HG03139 (cell line): ENCODE measurements around the gene NDUFB6.
"Not testable (repeated sequence)": the region's sequence is repeated elsewhere in the genome, so short reads cannot be mapped to it uniquely, and the experiment has no call there.

ENCODE experiments used
- ATAC-seq: cut with Tn5 transposase; IDR thresholded peaks from one replicate; pipeline ENCODE4 v1.9.1; 2021; ENCODE audit not compliant: unreplicated experiment

Gene NDUFB6

DNA sequence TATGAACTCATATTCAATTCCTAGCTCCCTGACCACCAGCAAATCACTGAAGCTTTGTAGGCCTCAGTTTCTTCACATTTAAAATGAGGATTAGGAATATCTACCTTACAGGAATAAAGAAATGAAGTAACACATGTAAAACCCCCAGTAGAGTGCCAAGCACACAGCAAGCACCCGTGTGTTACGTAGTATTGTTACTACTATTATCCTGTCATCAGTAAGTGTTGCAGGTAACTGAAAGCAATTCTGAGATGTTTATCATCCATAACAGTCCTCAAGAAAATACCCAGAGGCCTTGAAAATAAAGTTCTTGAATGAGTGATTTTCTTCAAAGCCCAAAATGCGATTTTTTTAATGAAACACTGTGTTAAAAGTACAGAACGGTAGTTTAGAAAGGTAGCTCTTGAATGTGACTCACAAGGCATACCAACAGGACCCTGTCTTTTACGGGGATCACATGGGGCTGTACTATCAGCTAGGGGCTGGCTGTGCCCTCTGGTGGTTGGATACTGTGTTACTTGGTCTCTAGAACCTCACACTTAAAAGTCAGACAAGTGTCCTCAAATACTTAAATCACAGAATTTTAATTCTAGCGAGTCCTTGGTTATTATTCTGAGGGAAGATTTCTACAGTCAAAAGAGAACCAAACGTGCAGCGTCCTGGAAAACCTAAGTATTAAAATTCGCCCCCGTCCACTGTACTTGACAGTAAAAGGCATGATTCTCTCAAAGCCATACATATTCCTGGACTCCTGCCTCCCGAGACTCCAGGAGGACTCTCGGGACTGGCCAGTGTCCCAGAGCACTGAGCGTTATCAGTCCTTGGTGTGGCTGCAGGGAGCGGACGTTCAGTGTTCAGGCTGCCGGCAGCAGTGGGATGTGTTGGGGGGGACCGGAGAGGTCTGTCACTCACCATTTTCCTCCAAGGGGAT is 725 bp downstream of the NDUFB6 start:
- peak; percentile 85 for ATAC-seq

DNA sequence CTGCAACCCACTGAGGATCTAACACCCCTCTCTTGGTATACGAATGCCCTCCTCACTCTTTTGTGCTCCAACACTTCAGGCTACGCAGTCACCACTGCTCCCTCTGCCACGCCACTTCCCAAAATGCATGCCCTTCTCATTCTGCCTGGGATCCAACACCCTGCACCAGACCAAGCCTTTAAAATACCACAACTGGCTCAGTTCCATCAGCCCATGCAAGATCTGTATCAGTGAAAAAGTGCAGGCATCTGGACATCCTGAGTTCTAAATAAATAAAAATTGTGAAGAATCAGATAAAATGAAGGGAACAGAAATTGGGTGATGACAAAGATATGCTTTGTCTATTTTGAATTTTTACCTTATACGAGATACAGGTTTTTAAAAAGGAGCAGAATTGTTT is 2.7 kb downstream of the NDUFB6 start:
- ATAC-seq, result no peak

DNA sequence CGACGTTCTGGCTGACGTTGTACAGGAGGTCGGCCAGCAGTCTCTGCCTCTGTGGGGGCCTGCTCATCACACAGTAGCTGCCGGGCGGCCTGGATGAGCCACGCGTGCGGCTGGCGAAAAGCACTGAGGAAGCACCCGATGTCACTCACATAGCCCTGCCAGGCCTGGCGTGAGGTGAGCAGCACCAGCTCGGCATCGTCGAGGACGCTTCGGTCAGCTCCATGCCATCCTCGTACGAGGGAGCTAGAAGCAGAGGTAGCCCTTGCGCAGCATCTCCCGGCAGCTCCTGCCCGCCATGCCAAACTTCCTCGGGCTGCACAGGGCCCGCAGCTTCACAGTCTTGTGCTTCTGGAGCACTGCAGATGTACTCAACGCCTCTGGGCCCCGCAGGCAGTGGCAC is 6.2 kb downstream of the NDUFB6 start:
- ATAC-seq, result no peak

DNA sequence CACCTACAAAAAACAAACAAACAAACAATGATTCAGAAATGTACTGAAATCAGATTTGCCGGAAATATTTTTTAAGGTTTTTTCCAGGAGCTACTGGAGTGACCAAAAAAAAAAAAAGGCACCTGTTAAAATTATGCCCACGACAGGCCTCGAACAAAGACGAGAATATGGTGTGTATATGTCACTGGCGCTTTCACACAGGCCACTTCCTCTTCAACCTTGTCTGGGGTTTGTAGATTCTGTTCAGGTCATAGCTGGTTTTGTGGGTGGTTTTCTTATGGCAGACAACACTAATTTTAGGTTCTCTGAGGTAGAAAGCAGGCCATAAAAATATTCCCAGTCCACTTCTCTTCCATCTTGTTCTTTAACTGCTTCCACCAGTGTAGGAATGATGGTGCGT is 7.0 kb downstream of the NDUFB6 start:
- ATAC-seq, result no peak

DNA sequence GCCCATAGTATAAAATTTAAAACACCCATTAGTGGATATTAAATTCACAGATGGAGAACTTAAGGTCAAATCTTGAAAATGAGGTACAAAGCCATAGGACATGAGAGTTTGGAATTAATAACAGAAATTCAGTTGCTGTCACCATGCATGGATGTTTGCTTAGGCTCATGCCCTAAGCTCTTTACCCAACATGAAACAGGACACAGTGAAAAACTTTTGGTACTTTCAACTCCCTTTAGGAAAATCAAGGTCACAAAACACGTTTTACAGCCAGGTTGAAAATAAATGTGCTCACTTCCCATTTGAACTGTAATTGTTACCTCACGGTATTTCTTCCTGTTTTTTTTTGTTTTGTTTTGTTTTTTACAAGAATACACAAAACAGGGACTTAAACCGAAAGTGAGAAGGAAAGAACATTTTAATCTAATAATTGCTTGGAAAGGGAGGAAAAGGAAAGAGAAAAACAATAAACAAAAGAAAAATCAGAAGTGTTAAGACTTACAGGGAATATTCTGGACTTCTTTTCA is 14.5 kb downstream of the NDUFB6 start:
- ATAC-seq, result no peak

- ATAC-seq, result no peak
Measured at GRCh38 chr9:32554591-32554990, 18.4 kb downstream of the NDUFB6 start.

GRCh38 chr9:32554107-32554506 is 18.9 kb downstream of the NDUFB6 start:
- no peak for ATAC-seq

DNA sequence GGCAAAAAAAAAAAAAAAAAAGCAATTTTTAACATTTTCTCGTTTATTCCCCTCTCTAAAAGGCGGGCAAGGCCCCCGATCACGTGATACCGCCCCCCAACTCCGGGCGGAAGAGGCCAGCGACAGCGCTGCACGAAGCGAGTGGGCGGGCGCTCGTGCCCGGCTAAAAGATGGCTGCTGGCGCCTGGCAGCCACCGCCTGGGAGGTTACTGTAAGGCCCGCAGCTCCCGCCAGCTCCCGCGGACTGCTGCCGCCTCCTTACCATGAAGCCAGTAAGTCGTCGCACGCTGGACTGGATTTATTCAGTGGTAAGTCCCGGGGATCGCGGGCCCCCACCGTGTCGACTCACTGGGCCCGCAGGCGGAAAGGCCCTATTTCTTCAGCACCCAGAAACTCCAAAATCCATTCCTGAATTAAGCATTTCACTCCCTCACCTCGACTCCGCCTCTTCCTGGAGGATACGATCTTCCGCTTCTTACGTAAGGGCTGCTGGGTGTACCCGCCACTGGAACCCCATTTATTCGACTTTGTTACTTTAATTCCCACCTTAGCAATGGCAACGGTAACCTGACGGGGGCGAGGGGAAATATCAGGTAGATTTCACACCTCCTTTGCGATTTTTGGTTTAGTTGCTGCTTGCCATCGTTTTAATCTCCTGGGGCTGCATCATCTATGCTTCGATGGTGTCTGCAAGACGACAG is 20.6 kb downstream of the NDUFB6 start, which contains the start of the genes SMIM27 and TOPORS:
Gene SMIM27, plus strand, starts transcription at position 156 of the 701 bp plus-strand sequence. Its CDS starts 108 bp downstream, at position 264.
Gene TOPORS, minus strand, starts transcription at position 415 of the 701 bp plus-strand sequence. Its CDS starts 150 bp downstream, at position 265.
- ATAC-seq, result peak; percentile 73

GRCh38 chr9:32551276-32552051 is 21.5 kb downstream of the NDUFB6 start:
- ATAC-seq, result peak; percentile 0

GRCh38 chr9:32550562-32551275 is 22.2 kb downstream of the NDUFB6 start:
- ATAC-seq, result peak; percentile 65

DNA sequence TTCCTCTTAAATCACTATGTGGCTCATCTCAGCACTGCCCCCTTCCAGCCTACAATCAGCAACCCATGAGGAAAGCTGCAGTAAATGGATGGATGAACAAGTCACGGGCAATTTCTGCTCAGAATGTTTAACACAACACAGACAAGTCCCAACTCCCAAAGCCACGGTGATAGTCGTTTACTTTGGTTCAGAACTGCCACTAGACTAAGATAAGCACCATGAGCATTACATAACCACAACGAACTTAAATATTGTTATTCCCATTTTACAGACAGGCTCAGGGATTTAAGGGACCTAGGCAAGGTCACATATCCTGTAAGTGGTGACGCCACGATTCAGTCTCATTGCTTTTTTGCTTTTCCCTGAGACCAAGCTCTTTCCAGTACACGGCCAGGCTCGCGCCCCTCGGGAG is 22.8 kb downstream of the NDUFB6 start:
- ATAC-seq, result no peak

DNA sequence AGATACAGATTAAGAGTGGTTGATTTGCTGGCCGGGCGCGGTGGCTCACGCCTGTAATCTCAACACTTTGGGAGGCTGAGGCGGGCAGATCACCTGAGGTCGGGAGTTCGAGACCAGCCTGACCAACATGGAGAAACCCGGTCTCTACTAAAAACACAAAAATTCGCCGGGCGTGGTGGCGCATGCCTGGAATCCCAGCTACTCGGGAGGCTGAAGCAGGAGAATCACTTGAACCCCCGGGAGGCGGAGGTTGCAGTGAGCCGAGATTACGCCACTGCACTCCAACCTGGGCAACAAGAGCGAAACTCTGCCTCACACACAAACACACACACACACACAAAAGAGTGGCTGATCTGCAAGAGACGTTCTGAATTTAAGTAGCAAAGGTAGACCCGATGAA is 24.7 kb downstream of the NDUFB6 start:
- ATAC-seq, result not testable (repeated sequence)

DNA sequence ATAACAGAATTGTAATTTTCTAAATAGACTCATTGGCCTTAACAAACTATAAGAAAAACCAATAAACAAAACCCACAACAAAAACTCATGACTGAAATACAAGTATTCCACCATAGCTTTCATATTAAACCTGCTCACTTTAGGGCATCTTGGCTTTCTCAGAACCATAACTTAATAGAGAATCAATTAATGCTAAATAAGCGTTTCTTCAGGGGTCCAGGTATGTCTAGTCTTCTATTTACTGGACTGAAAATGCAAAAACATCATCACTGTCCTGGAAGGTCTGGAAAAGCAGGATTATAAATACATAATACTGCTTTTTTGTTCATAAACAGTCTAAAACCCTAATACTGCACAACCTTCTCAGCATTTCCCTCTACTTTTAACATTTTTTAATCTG is 27.1 kb downstream of the NDUFB6 start:
- no peak for ATAC-seq

DNA sequence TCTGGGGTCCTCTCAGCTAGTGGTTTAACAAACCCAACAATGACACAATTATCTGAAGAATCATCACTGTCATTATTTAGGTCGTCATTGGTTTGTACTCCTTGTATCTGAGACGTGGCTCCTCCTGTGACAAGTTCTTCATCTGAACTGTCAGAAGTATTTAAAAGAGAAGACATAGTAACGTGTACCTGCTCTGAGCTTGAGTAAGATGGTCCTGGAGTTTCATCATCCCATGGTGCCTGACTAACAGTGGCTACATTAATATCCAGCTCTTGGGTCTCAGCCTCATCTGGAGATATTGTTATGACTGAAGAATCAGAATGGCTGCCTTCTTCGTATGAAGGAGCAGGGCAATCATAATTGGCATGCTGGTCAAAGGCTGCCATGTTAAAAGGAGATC is 29.9 kb downstream of the NDUFB6 start:
- no peak for ATAC-seq

- no peak for ATAC-seq
Measured at GRCh38 chr9:32533816-32534215, 39.1 kb downstream of the NDUFB6 start.

- no peak for ATAC-seq
Measured at GRCh38 chr9:32533336-32533735, 39.6 kb downstream of the NDUFB6 start.

DNA sequence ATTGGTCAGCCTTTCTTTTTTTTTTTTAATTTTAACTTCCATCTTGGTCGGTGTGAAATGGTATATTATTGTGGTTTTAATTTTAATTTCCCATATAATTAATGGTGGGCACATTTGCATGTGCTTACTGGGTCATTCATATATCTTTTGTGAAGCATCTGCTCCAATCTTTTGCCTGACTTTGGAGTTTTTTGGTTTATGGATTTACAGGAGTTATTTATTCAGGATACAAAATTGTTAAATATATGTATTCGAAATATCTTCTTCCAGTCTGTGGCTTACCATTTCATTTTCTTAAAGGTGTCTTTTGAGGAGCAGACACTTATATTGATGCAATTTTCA is 46.3 kb downstream of the NDUFB6 start:
- no peak for ATAC-seq

DNA sequence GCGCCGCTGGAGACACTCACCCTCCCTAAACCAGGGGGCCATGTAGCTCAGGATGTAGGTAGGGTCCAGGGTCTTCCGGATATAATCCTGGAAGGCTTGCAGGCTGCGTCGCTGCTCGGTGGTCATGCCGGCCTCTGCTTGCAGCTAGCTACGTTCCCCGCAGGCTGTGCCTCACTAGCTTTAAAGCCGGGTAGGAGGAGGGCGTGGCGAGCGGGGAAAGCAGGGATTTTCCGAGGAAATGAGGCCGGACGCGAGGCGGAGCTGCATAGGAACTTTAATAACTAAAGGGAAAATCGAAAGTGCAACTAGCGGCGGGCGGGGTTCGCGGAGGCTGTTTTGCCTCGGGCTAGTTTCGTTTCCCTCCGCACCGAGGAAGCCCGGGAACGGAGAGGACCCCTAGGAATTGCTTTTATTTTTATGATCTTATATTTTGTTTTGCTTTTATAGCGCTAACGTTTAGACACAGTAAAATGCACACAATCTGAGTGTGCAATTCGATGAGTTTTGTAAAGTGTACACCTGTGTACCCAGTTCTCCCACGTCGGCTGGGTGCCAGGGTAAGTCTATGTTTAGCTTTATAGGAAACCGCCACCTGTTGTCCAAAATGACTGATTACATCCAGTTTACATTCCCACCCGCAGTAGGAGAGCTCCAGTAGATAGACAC is 46.8 kb downstream of the NDUFB6 start, which contains the start of gene RIGI:
Gene RIGI, minus strand, starts transcription at position 156 of the 666 bp plus-strand sequence. Its CDS starts 30 bp downstream, at position 126.
- ATAC-seq, result peak; percentile 61

DNA sequence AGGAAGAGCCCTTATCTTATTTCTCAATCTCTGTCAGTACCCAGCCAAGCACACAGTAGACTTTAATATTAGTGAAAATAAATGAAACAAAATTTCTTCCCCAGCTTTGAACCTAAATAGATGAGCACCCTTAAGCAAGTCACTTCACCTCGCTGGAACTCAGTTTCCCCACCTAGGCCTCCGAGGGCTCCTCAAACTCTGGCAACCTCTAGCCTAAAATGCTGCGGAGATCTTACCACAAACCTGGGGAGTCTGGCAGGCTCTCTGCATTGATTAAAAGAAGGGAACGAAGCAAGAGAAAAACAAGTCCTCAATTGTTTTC is 47.3 kb downstream of the NDUFB6 start:
- ATAC-seq, result no peak
